Astrocyte (in vitro differentiated cells and primary cell): ENCODE data around the gene AKAP12.

Experiments used
- EZH2 ChIP-seq: IDR thresholded peaks from 2 replicates; pipeline ENCODE4 v1.6.1; 2012; ENCODE audit warnings: mild to moderate bottlenecking, low read length, inconsistent platforms; ENCODE audit not compliant: insufficient read depth
- TF ChIP-seq, protein P1 (sequence below): IDR thresholded peaks from 2 replicates; pipeline ENCODE4 v1.5.1; 2011; ENCODE audit warnings: low read depth, mild to moderate bottlenecking, inconsistent platforms, low read length, moderate library complexity; ENCODE audit not compliant: insufficient read depth

DNA sequence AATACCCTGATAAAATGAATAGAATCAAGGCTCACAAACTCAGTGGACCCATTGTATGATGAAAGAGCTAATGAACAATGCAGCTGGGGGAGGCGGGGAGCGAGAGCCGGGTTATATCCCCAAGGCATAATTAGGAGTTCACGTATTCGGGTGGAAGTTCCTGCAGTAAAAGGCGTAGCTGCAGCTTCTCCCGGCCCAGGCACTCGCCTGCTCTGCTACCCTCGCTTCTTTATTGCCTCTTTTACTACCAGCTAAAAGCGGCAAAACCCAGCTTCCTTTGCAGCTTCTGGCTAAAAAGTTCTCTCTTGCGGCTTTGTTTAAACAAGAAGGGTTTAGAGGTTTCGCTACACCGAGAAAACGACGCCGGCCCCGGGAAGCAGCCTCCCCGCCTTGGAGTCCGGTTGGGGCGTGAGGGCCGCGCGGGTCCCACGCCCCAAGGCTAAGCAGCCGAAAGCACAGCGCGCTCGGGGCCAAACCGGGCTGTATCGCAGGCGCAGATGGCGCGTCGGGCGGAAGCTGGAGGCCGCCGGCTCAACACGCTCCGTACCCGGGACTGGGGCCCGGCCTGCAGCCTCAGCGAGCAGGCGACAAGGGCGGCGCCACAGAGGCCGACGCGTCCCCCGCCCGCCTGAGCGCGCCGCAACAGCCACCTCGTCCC lies 150.0 kb downstream of the AKAP12 start:
- no peak for TF ChIP-seq EZH2
- TF ChIP-seq, protein P1, sequence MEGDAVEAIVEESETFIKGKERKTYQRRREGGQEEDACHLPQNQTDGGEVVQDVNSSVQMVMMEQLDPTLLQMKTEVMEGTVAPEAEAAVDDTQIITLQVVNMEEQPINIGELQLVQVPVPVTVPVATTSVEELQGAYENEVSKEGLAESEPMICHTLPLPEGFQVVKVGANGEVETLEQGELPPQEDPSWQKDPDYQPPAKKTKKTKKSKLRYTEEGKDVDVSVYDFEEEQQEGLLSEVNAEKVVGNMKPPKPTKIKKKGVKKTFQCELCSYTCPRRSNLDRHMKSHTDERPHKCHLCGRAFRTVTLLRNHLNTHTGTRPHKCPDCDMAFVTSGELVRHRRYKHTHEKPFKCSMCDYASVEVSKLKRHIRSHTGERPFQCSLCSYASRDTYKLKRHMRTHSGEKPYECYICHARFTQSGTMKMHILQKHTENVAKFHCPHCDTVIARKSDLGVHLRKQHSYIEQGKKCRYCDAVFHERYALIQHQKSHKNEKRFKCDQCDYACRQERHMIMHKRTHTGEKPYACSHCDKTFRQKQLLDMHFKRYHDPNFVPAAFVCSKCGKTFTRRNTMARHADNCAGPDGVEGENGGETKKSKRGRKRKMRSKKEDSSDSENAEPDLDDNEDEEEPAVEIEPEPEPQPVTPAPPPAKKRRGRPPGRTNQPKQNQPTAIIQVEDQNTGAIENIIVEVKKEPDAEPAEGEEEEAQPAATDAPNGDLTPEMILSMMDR = no peak
